GDM1 (cell line): ENCODE data around the gene WDR74.
"Not testable (repeated sequence)": the region's sequence is repeated elsewhere in the genome, so short reads cannot be mapped to it uniquely, and the experiment has no call there.

ENCODE experiments used
- DNase-seq: peaks from one replicate; lab custom pipeline; 2025; lab: John Stamatoyannopoulos, UW

The WDR74 gene

DNA sequence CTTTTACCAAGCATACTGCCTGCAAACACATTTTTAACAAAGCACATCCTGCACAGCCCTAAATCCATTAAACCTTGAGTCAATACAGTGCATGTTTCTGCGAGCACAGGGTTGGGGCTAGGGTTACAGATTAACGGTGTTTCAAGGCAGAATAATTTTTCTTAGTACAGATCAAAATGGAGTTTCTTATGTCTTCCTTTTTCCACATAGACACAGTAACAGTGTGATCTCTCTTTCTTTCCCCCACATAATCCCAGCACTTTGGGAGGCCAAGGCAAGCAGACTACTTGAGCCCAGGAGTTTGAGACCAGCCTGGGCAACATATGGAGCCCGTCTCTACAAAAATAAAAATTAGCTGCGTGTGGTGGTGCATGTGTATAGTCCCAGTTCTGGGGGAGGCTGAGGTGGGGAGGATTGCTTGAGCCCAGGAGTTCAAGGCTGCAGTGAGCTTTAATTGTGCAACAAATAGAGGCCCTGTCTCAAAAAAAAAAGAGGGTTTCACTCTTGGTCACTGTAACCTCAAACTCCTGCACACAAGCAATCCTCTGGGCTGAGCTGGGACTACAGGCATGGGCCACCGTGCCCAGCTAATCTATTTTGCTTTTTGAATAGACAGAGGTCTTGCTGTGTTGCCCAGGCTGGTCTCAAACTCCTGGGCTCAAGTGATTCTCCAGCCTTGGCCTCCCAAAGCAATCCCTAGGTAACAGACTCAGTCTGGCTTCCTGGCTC lies 21.6 kb upstream of the WDR74 start:
- no peak for DNase-seq

GRCh38 chr11:62859281-62859703 lies 19.9 kb upstream of the WDR74 start:
- not testable (repeated sequence) for DNase-seq

DNA sequence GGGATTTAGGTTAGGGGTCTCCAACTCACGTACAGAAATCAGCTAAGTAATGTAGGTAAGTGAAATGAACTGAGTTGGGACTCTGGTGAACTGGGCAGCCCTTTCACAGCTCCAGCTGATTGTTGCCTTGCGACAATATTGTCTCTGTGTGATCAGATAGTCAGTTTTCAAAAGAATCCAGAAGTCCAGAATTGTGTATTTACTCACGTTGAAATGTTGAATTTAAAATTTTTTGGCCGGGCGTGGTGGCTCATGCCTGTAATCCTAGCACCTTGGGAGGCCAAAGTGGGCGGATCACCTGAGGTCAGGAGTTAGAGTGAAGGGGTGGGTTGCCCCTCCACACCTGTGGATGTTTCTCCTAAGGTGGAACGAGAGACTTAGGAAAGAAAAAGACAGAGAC lies 18.8 kb upstream of the WDR74 start:
- no peak for DNase-seq

DNA sequence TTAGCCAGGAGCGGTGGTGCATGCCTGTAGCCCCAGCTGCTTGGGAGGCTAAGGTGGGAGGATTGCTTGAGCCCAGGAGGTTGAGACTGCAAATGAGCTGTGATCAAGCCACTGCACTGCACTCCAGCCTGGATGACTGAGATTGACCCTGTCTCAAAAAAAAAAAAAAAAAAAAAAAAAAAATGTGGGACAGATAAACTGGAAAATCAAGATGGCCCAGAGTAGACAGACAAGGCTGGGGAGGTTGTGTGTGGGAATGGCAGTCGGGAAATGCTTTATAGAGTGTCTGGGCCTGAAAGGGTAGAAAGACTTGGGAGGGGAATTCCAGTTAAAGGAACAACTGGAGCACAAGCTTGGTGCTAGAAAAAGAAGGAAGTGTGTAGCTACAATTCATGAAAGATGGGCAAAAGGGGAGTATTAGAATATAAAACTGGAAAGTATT lies 18.2 kb upstream of the WDR74 start:
- no peak for DNase-seq

DNA sequence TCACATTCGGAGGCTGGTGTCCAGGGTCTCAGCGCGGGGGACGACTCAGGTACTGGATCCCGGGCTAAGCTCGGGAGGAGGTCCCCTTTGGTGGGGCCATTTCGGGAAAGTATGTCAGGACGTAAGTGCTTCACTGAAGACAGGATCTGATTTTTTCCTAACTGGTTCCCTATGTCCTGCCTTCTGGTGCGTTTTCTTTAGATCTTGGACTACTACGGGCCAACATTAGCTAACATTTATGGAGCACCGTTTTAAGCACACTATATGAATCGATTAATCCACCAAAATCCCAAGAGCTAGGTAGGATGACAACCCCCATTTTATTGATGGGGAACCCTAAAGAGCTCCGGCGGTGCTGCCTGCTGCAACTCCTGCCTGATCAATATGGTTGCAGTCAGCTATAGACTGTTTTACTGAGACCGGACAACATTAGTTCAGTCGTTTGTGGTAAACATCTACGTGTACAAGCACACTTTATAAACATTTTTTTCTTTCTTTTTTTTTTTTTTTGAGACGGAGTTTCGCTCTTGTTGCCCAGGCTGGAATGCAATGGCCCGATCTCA lies 17.0 kb upstream of the WDR74 start:
- DNase-seq, result no peak

DNA sequence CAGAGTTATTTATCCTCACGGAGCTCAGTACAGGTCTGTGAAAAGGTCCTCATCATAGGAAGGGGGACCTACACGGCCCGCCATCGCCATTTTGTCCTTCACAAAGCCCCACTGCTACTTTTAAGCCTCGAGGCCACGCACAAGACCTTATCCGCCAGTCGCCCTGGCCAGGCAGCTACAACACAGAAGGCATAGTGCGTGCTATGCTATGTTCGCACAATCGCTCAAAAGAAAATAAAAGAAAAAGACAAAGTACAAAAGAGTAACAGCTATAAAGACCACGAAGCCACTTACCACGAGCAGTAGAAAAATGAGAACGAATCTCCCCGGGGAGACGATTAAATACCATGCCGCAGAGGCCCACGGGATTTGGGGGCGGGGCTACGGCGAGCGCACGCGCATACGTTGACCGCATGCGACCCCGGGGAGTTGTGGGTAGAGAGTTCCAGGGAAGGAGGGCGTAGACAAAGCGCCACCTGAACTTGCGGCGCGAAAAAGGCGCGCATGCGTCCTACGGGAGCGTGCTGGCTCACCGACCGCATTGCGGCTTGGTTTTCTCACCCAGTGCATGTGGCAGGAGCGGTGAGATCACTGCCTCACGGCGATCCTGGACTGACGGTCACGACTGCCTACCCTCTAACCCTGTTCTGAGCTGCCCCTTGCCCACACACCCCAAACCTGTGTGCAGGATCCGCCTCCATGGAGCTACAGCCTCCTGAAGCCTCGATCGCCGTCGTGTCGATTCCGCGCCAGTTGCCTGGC lies 16.4 kb upstream of the WDR74 start:
- peak; percentile 97 for DNase-seq

DNA sequence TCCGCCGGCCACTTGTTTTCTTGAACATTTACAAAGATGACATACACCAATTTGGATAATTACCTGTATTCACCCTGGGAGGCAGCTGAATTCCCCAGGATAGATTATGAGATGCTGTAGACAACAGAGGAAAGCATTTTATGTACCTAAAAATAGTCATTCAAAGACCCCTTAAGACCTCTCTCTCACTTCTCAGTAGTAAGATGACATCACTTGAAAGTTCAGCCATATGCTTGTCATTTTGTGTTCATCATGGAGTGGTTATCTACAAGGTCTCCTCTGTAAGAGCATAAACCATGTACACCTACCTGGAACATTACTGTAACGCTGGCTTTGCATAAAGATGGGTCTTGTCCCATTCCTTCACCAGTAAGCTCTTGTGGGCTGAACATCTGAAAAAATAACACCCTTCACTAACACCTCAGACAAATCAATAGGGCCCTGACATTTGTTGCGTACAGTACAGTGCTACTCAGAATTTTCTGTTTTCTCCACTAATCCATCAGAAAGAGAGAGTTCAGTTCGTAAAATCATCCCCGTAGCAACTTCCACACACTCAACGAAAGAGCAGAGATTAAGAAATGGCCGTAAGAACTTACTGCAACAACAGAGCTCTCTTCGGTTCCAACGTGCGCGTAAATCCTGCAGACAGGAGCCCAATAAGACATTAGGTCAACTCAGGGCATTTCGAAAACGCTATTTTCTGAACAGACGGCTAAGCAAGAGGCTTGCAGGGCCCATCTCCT lies 15.6 kb upstream of the WDR74 start:
- DNase-seq, result no peak

- DNase-seq, result no peak
Observed at GRCh38 chr11:62854013-62854824, 14.8 kb upstream of the WDR74 start.

GRCh38 chr11:62853279-62853965 lies 14.0 kb upstream of the WDR74 start:
- DNase-seq, result no peak

GRCh38 chr11:62852523-62853188 lies 13.3 kb upstream of the WDR74 start:
- no peak for DNase-seq

GRCh38 chr11:62851807-62852522 lies 12.6 kb upstream of the WDR74 start:
- DNase-seq, result no peak

- no peak for DNase-seq
Observed at GRCh38 chr11:62850911-62851806, 11.8 kb upstream of the WDR74 start.

DNA sequence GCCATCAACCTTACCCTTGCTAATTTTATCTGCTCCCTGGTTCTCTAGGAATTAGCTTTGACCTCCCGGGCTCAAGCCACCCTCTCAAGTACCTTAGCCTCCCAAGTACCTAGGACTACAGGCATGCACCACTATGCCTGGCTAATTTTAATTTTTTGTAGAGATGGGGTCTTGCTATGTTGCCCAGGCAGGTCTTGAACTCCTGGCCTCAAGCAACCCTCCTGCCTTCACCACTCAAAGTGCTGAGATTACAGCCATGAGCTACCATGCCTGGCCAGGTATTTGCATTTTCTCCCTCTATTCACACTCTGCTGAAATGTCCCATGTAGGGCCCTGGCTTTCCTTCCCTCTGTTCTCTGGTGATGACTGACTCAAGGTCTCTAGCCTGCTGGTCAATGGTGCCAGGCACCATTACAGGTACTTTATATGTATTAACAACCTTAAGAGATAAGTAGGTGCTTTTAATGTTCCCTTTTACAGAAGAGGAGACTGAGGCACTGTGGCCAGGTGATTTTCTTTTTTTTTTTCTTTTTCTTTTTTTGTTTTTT lies 8.5 kb upstream of the WDR74 start:
- no peak for DNase-seq

DNA sequence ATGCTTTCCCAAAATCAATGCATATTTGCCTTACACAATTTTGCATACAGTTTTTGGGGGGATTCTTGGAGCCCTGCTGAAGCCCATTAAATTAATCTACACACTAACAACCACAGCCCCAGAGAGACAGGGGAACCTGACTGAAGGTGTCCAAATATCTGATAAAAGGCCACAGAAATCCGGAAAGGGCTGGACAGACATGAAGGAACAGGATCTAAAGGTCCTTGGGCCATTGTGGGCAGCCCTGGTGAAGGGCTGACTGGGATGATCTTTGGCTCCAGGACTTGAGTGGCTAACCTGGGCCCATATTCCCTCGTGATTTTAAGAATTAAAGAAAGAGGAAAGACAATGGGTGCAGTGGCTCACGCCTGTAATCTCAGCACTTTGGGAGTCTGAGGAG lies 6.8 kb upstream of the WDR74 start:
- no peak for DNase-seq

GRCh38 chr11:62844154-62844553 lies 4.8 kb upstream of the WDR74 start:
- DNase-seq, result no peak

- no peak for DNase-seq
Observed at GRCh38 chr11:62843466-62843865, 4.1 kb upstream of the WDR74 start.

GRCh38 chr11:62842891-62843290 lies 3.5 kb upstream of the WDR74 start:
- DNase-seq, result not testable (repeated sequence)

- DNase-seq, result no peak
Observed at GRCh38 chr11:62842171-62842741, 2.9 kb upstream of the WDR74 start.
